ENCODE results near the gene GALNT2. TPM values are rescaled to one million over a fixed set of nuclear protein-coding genes. Genes with fewer than 3 reads are reported as not detected.

Gene GALNT2
- total and polyA plus RNA-seq, 9 donors, result 30.3 to 89.2 (median 79.2) TPM

- no peaks in the 10 kb centered on the region for H3K27me3 ChIP-seq (ENCODE audit: control insufficient read depth, insufficient read depth, low read length)
- DNase-seq, result no peak
- no peaks in the 10 kb centered on the region for H3K36me3 ChIP-seq (ENCODE audit: control insufficient read depth, insufficient read depth, low read length)
- H3K9me3 ChIP-seq (replicated peaks; ENCODE audit: control insufficient read depth, low read depth, low read length), result no peaks in the 10 kb centered on the region
- peaks cover 17% of the 10 kb centered on the region for H3K4me1 ChIP-seq (ENCODE audit: control insufficient read depth, insufficient read depth, low read length)
- 87% methylated on average over 5 of the region's 6 CpGs for WGBS (ENCODE audit: insufficient coverage)
- no peak overlapping the region for H3K4me3 ChIP-seq (ENCODE audit: low read length)
- no peak overlapping the region for H3K27ac ChIP-seq (ENCODE audit: low read length)
Measured at GRCh38 chr1:230301822-230302221, 234.8 kb downstream of the GALNT2 start.

DNA sequence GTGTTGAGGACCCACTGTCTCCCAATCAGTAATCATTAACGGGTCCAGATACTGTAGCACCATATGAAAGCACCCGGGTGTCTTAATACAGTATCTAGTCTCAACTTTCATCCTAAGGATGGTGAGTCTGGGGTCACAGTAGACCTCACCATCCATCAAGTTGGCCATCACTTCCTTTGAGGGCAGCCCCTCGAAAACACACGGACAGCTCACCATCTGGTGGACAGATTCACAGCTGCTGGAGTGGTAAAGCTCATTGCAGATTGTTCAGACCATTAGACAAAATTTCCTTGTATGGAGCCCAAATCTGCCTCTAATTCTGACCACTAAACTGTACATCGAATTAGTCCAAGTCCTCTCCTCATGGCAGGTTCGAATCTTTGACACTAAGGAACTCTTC is 236.0 kb downstream of the GALNT2 start:
- Histone ChIP-seq H3K27ac (ENCODE audit: low read length) (no peak overlapping the region), H3K27me3 (ENCODE audit: control insufficient read depth, insufficient read depth, low read length) (no peaks in the 10 kb centered on the region), H3K4me3 (ENCODE audit: low read length) (no peak overlapping the region), H3K9me3 (replicated peaks; ENCODE audit: control insufficient read depth, low read depth, low read length) (no peaks in the 10 kb centered on the region), H3K36me3 (ENCODE audit: control insufficient read depth, insufficient read depth, low read length) (no peaks in the 10 kb centered on the region), H3K4me1 (ENCODE audit: control insufficient read depth, insufficient read depth, low read length) (peaks cover 23% of the 10 kb centered on the region)
- 53% methylated on average over 2 of the region's 6 CpGs for WGBS (ENCODE audit: insufficient coverage)
- no peak for DNase-seq

GRCh38 chr1:230303822-230304221 is 236.8 kb downstream of the GALNT2 start:
- 92% methylated on average over 2 of the region's 6 CpGs for WGBS (ENCODE audit: insufficient coverage)
- H3K27ac ChIP-seq (ENCODE audit: low read length), result no peak overlapping the region

DNA sequence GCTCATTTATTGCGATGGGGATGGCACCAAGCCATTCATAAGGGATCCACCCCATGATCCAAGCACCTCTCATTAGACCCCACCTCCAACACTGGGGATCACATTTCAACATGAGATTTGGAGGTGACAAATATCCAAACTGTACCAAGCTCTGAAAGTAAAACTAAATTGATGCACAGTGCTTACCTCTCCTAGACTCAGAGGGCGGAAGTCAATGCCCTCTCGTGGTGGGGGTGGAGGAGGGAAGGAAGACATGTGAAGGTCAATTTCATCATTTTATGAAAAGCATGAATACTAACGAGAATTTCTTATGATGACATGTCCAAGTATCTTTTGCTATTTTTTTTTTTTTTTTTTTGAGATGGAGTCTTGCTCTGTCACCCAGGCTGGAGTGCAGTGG is 239.1 kb downstream of the GALNT2 start:
- H3K9me3 ChIP-seq (replicated peaks; ENCODE audit: control insufficient read depth, low read depth, low read length), result no peaks in the 10 kb centered on the region
- WGBS (ENCODE audit: insufficient coverage), result 100% methylated on average over 1 of the region's 4 CpGs
- H3K4me1 ChIP-seq (ENCODE audit: control insufficient read depth, insufficient read depth, low read length), result peaks cover 16% of the 10 kb centered on the region
- DNase-seq, result no peak
- no peaks in the 10 kb centered on the region for H3K36me3 ChIP-seq (ENCODE audit: control insufficient read depth, insufficient read depth, low read length)
- H3K27ac ChIP-seq (ENCODE audit: low read length), result no peak overlapping the region
- no peaks in the 10 kb centered on the region for H3K27me3 ChIP-seq (ENCODE audit: control insufficient read depth, insufficient read depth, low read length)
- H3K4me3 ChIP-seq (ENCODE audit: low read length), result no peak overlapping the region

More at GRCh38 chr1:230303822-230304221, 236.8 kb downstream of the GALNT2 start:
- no peaks in the 10 kb centered on the region for H3K36me3 ChIP-seq (ENCODE audit: control insufficient read depth, insufficient read depth, low read length)
- H3K9me3 ChIP-seq (replicated peaks; ENCODE audit: control insufficient read depth, low read depth, low read length), result no peaks in the 10 kb centered on the region
- H3K4me3 ChIP-seq (ENCODE audit: low read length), result no peak overlapping the region
- H3K4me1 ChIP-seq (ENCODE audit: control insufficient read depth, insufficient read depth, low read length), result peaks cover 23% of the 10 kb centered on the region
- H3K27me3 ChIP-seq (ENCODE audit: control insufficient read depth, insufficient read depth, low read length), result no peaks in the 10 kb centered on the region
- DNase-seq, result peak; percentile 23

DNA sequence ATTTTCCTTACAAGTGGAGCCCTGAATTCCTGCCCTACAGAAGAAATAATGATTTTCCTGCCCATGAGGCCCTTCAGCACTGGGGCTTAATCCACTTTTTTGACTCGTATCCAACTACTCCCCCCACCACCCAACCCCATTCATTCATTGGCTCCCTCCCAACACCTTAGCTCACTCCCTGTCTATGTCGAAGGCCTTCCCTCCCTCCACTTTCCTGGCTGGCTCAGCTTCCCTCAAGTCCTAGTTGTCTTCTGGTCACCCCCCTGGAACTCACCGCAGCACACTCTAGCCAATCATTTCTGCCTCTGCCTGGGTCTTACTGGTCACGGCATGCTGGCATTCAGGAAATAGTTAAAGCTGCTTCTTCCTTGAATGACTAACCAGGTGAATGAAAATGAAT is 240.2 kb downstream of the GALNT2 start:
- H3K9me3 ChIP-seq (replicated peaks; ENCODE audit: control insufficient read depth, low read depth, low read length), result no peaks in the 10 kb centered on the region
- no peak overlapping the region for H3K4me3 ChIP-seq (ENCODE audit: low read length)
- H3K36me3 ChIP-seq (ENCODE audit: control insufficient read depth, insufficient read depth, low read length), result no peaks in the 10 kb centered on the region
- DNase-seq, result peak; percentile 30
- H3K4me1 ChIP-seq (ENCODE audit: control insufficient read depth, insufficient read depth, low read length), result peaks cover 13% of the 10 kb centered on the region
- no peaks in the 10 kb centered on the region for H3K27me3 ChIP-seq (ENCODE audit: control insufficient read depth, insufficient read depth, low read length)
- H3K27ac ChIP-seq (ENCODE audit: low read length), result no peak overlapping the region
- 6% methylated on average over 3 of the region's 4 CpGs for WGBS (ENCODE audit: insufficient coverage)

DNA sequence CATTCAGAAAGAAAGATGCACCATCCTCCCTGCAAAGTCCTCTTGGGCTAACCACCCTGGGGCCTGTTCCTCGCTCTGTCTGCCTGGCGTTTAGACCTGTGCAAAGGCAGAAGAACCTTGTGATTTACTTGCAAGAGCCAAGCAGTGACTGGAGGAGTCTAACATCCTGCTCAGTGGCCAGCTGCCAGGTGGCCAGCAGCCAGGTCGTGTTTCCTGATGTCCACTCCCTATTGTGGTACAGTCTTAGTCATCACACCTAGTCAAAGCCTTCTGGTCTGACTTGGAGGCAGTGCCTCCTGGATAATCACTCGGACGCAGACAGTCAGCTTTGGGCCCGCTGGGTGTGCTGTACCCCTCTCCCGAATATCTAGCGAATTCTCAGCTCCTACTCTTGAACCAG is 241.0 kb downstream of the GALNT2 start:
- Histone ChIP-seq H3K27me3 (ENCODE audit: control insufficient read depth, insufficient read depth, low read length) (no peaks in the 10 kb centered on the region), H3K4me3 (ENCODE audit: low read length) (no peak overlapping the region), H3K27ac (ENCODE audit: low read length) (no peak overlapping the region), H3K36me3 (ENCODE audit: control insufficient read depth, insufficient read depth, low read length) (no peaks in the 10 kb centered on the region), H3K4me1 (ENCODE audit: control insufficient read depth, insufficient read depth, low read length) (peaks cover 13% of the 10 kb centered on the region), H3K9me3 (replicated peaks; ENCODE audit: control insufficient read depth, low read depth, low read length) (no peaks in the 10 kb centered on the region)
- peak; percentile 54 for DNase-seq
- 53% methylated on average over 6 of the region's 8 CpGs for WGBS (ENCODE audit: insufficient coverage)

GRCh38 chr1:230308821-230309220 is 241.8 kb downstream of the GALNT2 start:
- 93% methylated on average over 17 of the region's 17 CpGs for WGBS (ENCODE audit: insufficient coverage)
- Histone ChIP-seq H3K27ac (ENCODE audit: low read length) (no peak overlapping the region), H3K4me1 (ENCODE audit: control insufficient read depth, insufficient read depth, low read length) (peaks cover 8% of the 10 kb centered on the region), H3K9me3 (replicated peaks; ENCODE audit: control insufficient read depth, low read depth, low read length) (no peaks in the 10 kb centered on the region), H3K4me3 (ENCODE audit: low read length) (no peak overlapping the region), H3K27me3 (ENCODE audit: control insufficient read depth, insufficient read depth, low read length) (no peaks in the 10 kb centered on the region), H3K36me3 (ENCODE audit: control insufficient read depth, insufficient read depth, low read length) (no peaks in the 10 kb centered on the region)
- no peak for DNase-seq

GRCh38 chr1:230309646-230310177 is 242.7 kb downstream of the GALNT2 start:
- Histone ChIP-seq H3K4me3 (ENCODE audit: low read length) (no peak overlapping the region), H3K27ac (ENCODE audit: low read length) (no peak overlapping the region), H3K4me1 (ENCODE audit: control insufficient read depth, insufficient read depth, low read length) (peaks cover 7% of the 10 kb centered on the region), H3K9me3 (replicated peaks; ENCODE audit: control insufficient read depth, low read depth, low read length) (no peaks in the 10 kb centered on the region), H3K27me3 (ENCODE audit: control insufficient read depth, insufficient read depth, low read length) (no peaks in the 10 kb centered on the region), H3K36me3 (ENCODE audit: control insufficient read depth, insufficient read depth, low read length) (no peaks in the 10 kb centered on the region)
- 90% methylated on average over 13 of the region's 15 CpGs for WGBS (ENCODE audit: insufficient coverage)
- no peak for DNase-seq

DNA sequence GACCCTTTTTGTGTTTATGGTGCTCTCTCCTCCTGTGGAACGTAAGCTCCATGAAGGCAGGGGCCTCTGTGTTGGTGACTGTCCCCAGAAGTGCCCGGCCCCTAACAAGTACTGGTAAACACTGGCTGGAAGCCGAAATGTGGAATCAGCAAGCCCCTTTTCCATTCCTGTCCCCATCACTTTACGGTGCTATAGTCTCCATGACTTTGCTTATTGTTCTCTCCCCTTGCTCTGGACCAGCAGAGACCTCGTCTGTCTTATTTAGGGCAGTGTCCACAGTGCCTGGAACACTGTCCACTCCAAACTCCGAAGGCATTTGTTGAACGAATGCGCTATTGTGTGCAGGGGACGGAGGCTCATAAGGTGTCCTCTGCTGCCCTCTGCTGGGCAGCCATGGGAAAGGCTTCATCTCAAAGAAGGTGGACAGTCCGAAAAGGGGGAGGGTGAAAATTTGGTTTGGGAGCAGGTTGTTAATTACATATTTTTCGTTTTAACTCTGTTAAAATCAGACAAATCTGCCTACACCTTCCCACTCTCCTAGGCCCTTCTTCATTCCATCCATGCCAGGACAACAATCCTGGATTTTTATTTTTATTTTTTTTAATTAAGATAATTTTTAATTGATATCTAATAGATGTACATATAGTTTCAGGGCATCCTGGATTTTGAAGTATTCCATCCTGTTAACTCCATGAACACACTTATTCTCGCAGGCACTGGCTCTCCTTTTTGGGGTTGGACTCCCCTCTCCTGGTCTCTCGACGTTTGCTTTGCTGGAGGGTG is 243.5 kb downstream of the GALNT2 start:
- Histone ChIP-seq H3K9me3 (replicated peaks; ENCODE audit: control insufficient read depth, low read depth, low read length) (no peaks in the 10 kb centered on the region), H3K27me3 (ENCODE audit: control insufficient read depth, insufficient read depth, low read length) (no peaks in the 10 kb centered on the region), H3K27ac (ENCODE audit: low read length) (no peak overlapping the region), H3K36me3 (ENCODE audit: control insufficient read depth, insufficient read depth, low read length) (no peaks in the 10 kb centered on the region), H3K4me1 (ENCODE audit: control insufficient read depth, insufficient read depth, low read length) (peaks cover 7% of the 10 kb centered on the region), H3K4me3 (ENCODE audit: low read length) (no peak overlapping the region)
- peak; percentile 88 for DNase-seq
- 73% methylated on average over 5 of the region's 14 CpGs for WGBS (ENCODE audit: insufficient coverage)

GRCh38 chr1:230312676-230313075 is 245.6 kb downstream of the GALNT2 start:
- no CpG with 5 or more reads among the region's 3 CpGs for WGBS (ENCODE audit: insufficient coverage)
- H3K4me1 ChIP-seq (ENCODE audit: control insufficient read depth, insufficient read depth, low read length), result peaks cover 5% of the 10 kb centered on the region
- H3K9me3 ChIP-seq (replicated peaks; ENCODE audit: control insufficient read depth, low read depth, low read length), result no peaks in the 10 kb centered on the region
- DNase-seq, result no peak
- no peaks in the 10 kb centered on the region for H3K27me3 ChIP-seq (ENCODE audit: control insufficient read depth, insufficient read depth, low read length)
- H3K36me3 ChIP-seq (ENCODE audit: control insufficient read depth, insufficient read depth, low read length), result no peaks in the 10 kb centered on the region
- H3K27ac ChIP-seq (ENCODE audit: low read length), result no peak overlapping the region
- no peak overlapping the region for H3K4me3 ChIP-seq (ENCODE audit: low read length)

Data from muscle of leg (tissue), 11 donors.